Endothelial cell (in vitro differentiated cells): Measurements from ENCODE around the gene YPEL2. TPM values are rescaled to one million over a fixed set of nuclear protein-coding genes. Genes with fewer than 3 reads are reported as not detected.

ENCODE experiments used
- DNase-seq: peaks from one replicate; pipeline ENCODE4 v3.0.0; 2021; ENCODE audit warnings: low spot score
- H3K27ac Mint-ChIP-seq: one replicate; pipeline ENCODE4 v1.8.0; 2021; ENCODE audit warnings: mixed read lengths, inconsistent platforms; ENCODE audit not compliant: unreplicated experiment
- H3K27me3 Mint-ChIP-seq: one replicate; pipeline ENCODE4 v1.8.0; 2021; ENCODE audit warnings: mild to moderate bottlenecking, moderate library complexity, mixed read lengths, inconsistent platforms; ENCODE audit not compliant: unreplicated experiment
- H3K36me3 Mint-ChIP-seq: one replicate; pipeline ENCODE4 v1.8.0; 2021; ENCODE audit warnings: mild to moderate bottlenecking, low read depth, mixed read lengths, inconsistent platforms; ENCODE audit not compliant: unreplicated experiment
- H3K4me1 Mint-ChIP-seq: one replicate; pipeline ENCODE4 v1.8.0; 2021; ENCODE audit warnings: mild to moderate bottlenecking, mixed read lengths, inconsistent platforms; ENCODE audit not compliant: unreplicated experiment
- H3K4me3 Mint-ChIP-seq: one replicate; pipeline ENCODE4 v1.8.0; 2021; ENCODE audit warnings: mild to moderate bottlenecking, mixed read lengths, inconsistent platforms; ENCODE audit not compliant: unreplicated experiment
- H3K9me3 Mint-ChIP-seq: one replicate; pipeline ENCODE4 v1.8.0; 2021; ENCODE audit warnings: mixed read lengths, inconsistent platforms; ENCODE audit not compliant: unreplicated experiment
- CTCF ChIP-seq: fragments of 200-600 bp; sonication (generic); IDR thresholded peaks from one replicate; pipeline ENCODE4 v1.5.0; 2021; ENCODE audit warnings: antibody characterized with exemption; ENCODE audit not compliant: unreplicated experiment
- total RNA-seq: library from RNA; stranded (reverse); fragmentation: NEBNext Ultra II Directional; extraction: Animal tissue kit (Norgen Biotek cat#: 25700); gene quantifications from one replicate; pipeline ENCODE4 v1.2.1, GENCODE V29; 2021; ENCODE audit not compliant: unreplicated experiment

YPEL2 gene
- total RNA-seq, 1 donor from 2014 or later: 16.7 TPM

- DNase-seq: no peak
- H3K27ac Mint-ChIP-seq: no peak overlapping the region
- H3K4me1 Mint-ChIP-seq: peaks cover 41% of the 10 kb centered on the region
- peaks cover 9% of the 10 kb centered on the region for H3K36me3 Mint-ChIP-seq
- TF ChIP-seq CTCF: no peak
- H3K27me3 Mint-ChIP-seq: peaks cover 7% of the 10 kb centered on the region
- no peak overlapping the region for H3K4me3 Mint-ChIP-seq
- no peaks in the 10 kb centered on the region for H3K9me3 Mint-ChIP-seq
Measured at GRCh38 chr17:59335685-59336084, 4.2 kb downstream of the YPEL2 start.

GRCh38 chr17:59337741-59338299 is 6.4 kb downstream of the YPEL2 start:
- Mint-ChIP-seq H3K4me1 (peaks cover 41% of the 10 kb centered on the region), H3K9me3 (no peaks in the 10 kb centered on the region), H3K27me3 (peaks cover 4% of the 10 kb centered on the region), H3K27ac (no peak overlapping the region), H3K4me3 (no peak overlapping the region), H3K36me3 (peaks cover 5% of the 10 kb centered on the region)
- no peak for DNase-seq
- no peak for TF ChIP-seq CTCF

- peaks cover 2% of the 10 kb centered on the region for H3K27me3 Mint-ChIP-seq
- no peak overlapping the region for H3K27ac Mint-ChIP-seq
- no peak for TF ChIP-seq CTCF
- no peak overlapping the region for H3K4me3 Mint-ChIP-seq
- DNase-seq: no peak
- no peaks in the 10 kb centered on the region for H3K9me3 Mint-ChIP-seq
- no peaks in the 10 kb centered on the region for H3K36me3 Mint-ChIP-seq
- H3K4me1 Mint-ChIP-seq: peaks cover 39% of the 10 kb centered on the region
Measured at GRCh38 chr17:59338498-59338897, 7.0 kb downstream of the YPEL2 start.

GRCh38 chr17:59341922-59342321 is 10.5 kb downstream of the YPEL2 start:
- Mint-ChIP-seq H3K27me3 (no peaks in the 10 kb centered on the region), H3K36me3 (no peaks in the 10 kb centered on the region), H3K9me3 (no peaks in the 10 kb centered on the region), H3K4me3 (no peak overlapping the region), H3K4me1 (peaks cover 18% of the 10 kb centered on the region), H3K27ac (no peak overlapping the region)
- no peak for DNase-seq
- TF ChIP-seq CTCF: no peak

GRCh38 chr17:59342681-59343131 is 11.3 kb downstream of the YPEL2 start:
- peak overlapping the region; percentile 9 for H3K4me3 Mint-ChIP-seq
- peaks cover 22% of the 10 kb centered on the region for H3K4me1 Mint-ChIP-seq
- no peaks in the 10 kb centered on the region for H3K27me3 Mint-ChIP-seq
- H3K36me3 Mint-ChIP-seq: no peaks in the 10 kb centered on the region
- no peak for TF ChIP-seq CTCF
- no peaks in the 10 kb centered on the region for H3K9me3 Mint-ChIP-seq
- no peak for DNase-seq
- H3K27ac Mint-ChIP-seq: no peak overlapping the region
